ENCODE measurements around the gene SLC16A7. TPM values are rescaled to one million over a fixed set of nuclear protein-coding genes. Genes with fewer than 3 reads are reported as not detected.

The SLC16A7 gene
- total RNA-seq, 1 donor from 2014 or later: 4.3 TPM

- no peak for TF ChIP-seq CTCF (IDR thresholded peaks at IDR 0.05; ENCODE audit: unreplicated experiment)
- no peak overlapping the region for H3K4me3 Mint-ChIP-seq
- H3K9me3 Mint-ChIP-seq: no peaks in the 10 kb centered on the region
- peaks cover 27% of the 10 kb centered on the region for H3K27me3 Mint-ChIP-seq (ENCODE audit: low read depth)
- no peak for DNase-seq (ENCODE audit: low spot score in 2 of 2, unreplicated experiment in 2 of 2)
- no peaks in the 10 kb centered on the region for H3K36me3 Mint-ChIP-seq
- peaks cover 4% of the 10 kb centered on the region for H3K4me1 Mint-ChIP-seq
- H3K27ac Mint-ChIP-seq: no peak overlapping the region
These were observed 20.0 kb upstream of the SLC16A7 start for GRCh38 chr12:59575826-59576225.

GRCh38 chr12:59578254-59578653 lies 17.6 kb upstream of the SLC16A7 start:
- TF ChIP-seq CTCF (IDR thresholded peaks at IDR 0.05; ENCODE audit: unreplicated experiment): no peak
- DNase-seq (ENCODE audit: low spot score in 2 of 2, unreplicated experiment in 2 of 2): no peak
- Mint-ChIP-seq H3K27ac (no peak overlapping the region), H3K36me3 (no peaks in the 10 kb centered on the region), H3K4me3 (no peak overlapping the region), H3K9me3 (no peaks in the 10 kb centered on the region), H3K27me3 (ENCODE audit: low read depth) (peaks cover 33% of the 10 kb centered on the region), H3K4me1 (peaks cover 4% of the 10 kb centered on the region)

- Mint-ChIP-seq H3K4me3 (no peak overlapping the region), H3K36me3 (no peaks in the 10 kb centered on the region), H3K4me1 (no peaks in the 10 kb centered on the region), H3K9me3 (no peaks in the 10 kb centered on the region), H3K27me3 (ENCODE audit: low read depth) (peaks cover 33% of the 10 kb centered on the region), H3K27ac (no peak overlapping the region)
- DNase-seq (ENCODE audit: low spot score in 2 of 2, unreplicated experiment in 2 of 2): no peak
- TF ChIP-seq CTCF (IDR thresholded peaks at IDR 0.05; ENCODE audit: unreplicated experiment): no peak
These were observed 16.2 kb upstream of the SLC16A7 start for GRCh38 chr12:59579631-59580030.

GRCh38 chr12:59580050-59580449 lies 15.8 kb upstream of the SLC16A7 start:
- Mint-ChIP-seq H3K36me3 (no peaks in the 10 kb centered on the region), H3K4me3 (no peak overlapping the region), H3K9me3 (no peaks in the 10 kb centered on the region), H3K4me1 (no peaks in the 10 kb centered on the region), H3K27ac (no peak overlapping the region), H3K27me3 (ENCODE audit: low read depth) (peaks cover 33% of the 10 kb centered on the region)
- TF ChIP-seq CTCF (IDR thresholded peaks at IDR 0.05; ENCODE audit: unreplicated experiment): no peak
- DNase-seq (ENCODE audit: low spot score in 2 of 2, unreplicated experiment in 2 of 2): no peak

- Mint-ChIP-seq H3K36me3 (no peaks in the 10 kb centered on the region), H3K27ac (no peak overlapping the region), H3K4me1 (no peaks in the 10 kb centered on the region), H3K4me3 (no peak overlapping the region), H3K9me3 (no peaks in the 10 kb centered on the region), H3K27me3 (ENCODE audit: low read depth) (peaks cover 27% of the 10 kb centered on the region)
- DNase-seq (ENCODE audit: low spot score in 2 of 2, unreplicated experiment in 2 of 2): no peak
- TF ChIP-seq CTCF (IDR thresholded peaks at IDR 0.05; ENCODE audit: unreplicated experiment): no peak
These were observed 12.7 kb upstream of the SLC16A7 start for GRCh38 chr12:59583003-59583712.

All from mesothelial cell of epicardium (in vitro differentiated cells).